GM19099 (cell line): ENCODE measurements around the gene TSTD2.

ENCODE experiments used
- POLR2A ChIP-seq: IDR thresholded peaks from 3 replicates; pipeline ENCODE4 v1.6.1; 2011; ENCODE audit warnings: low read depth; ENCODE audit not compliant: insufficient read length; ENCODE audit errors: extremely low read depth

Gene TSTD2

GRCh38 chr9:97572892-97573365 is 60.2 kb downstream of the TSTD2 start:
- no peak for TF ChIP-seq POLR2A

DNA sequence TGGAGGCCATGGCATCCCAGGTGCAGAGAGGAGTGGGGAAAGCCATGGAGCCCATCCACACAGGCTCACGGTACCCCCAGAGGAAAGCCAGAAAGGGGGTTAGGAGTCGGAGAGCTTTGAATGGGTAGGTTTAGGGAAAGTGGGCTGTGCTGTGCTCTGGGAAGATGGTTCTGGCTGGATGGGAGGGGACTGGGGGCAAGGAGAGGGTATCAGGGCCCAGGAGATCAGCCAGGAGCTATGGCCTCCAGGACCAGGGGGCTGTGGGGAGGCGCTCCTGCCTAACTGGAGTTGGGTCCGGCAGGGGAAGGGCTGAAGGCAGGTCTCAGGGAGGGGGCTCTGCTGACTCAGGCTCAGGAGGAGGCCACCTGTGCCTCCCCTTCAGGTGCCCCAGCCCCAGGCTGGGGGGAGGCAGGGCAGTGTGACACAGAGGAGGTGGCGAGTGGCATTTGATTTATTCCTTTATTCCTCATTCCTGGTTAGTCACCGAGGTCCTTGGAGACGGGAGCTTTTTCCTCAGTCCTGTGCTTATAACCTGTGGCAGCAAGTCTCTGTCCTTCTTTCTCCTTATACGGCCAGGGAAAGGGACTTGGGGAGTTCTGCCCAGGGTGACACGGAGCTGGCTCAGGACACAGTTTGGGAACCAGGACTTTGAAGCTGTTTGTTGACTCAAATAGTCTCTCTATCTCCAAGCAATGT is 60.8 kb downstream of the TSTD2 start:
- no peak for TF ChIP-seq POLR2A

- no peak for TF ChIP-seq POLR2A
These were observed 61.5 kb downstream of the TSTD2 start for GRCh38 chr9:97571664-97572063.

DNA sequence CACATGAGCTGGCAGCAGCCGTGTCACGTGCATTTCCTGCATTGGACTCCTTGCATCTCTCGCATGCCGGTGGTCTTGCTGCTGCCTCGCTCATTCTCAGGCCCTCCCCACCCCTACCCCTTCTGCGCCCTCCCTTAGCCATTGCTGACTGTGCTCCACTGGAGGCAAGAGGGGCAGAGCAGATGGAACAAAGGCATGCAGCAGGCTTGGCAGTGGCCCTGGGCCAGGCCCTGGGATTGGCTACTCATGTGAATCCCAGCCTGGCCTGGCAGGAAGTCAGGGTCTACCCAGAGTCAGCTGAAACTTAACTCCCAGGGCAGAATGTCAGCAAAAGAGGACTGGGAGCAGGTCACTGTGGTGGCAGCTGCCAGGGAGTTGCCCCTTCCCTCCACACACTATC is 62.3 kb downstream of the TSTD2 start:
- TF ChIP-seq POLR2A = no peak

- TF ChIP-seq POLR2A = no peak
These were observed 64.5 kb downstream of the TSTD2 start for GRCh38 chr9:97568461-97569275.

GRCh38 chr9:97567894-97568202 is 65.3 kb downstream of the TSTD2 start:
- no peak for TF ChIP-seq POLR2A

DNA sequence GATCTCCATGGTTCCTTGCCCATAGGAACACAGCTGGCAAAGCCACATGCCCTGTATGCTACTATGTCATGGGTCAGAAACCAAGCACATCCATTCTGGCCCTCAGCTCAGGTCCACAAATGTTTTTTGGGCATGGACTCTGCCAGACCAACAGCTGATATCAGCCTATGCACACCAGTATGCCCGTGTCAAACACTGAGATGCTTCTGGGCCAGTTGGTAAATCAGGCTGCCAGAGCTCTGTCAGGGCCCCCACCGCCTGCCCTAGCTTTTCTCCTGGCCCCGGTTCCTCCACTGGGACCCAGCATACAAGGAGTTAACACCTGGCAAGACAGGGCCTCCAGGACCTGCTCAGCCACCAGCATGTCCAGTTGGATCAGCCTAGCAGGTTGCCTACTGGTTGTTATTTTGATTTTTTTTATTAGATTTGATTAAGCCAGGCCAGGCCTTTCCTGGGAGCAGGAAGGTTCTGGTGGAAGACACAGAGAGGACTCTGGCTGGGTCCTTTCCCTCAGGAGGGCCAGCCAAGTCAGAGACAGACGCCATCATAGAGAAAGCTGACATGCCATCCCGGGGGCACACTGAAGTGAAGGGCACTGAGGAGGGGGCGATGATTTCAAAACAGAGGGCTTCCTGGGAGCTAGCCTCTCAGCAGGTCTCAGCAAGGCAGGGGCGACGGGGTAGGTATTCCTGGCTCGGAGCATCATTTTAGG is 65.8 kb downstream of the TSTD2 start:
- no peak for TF ChIP-seq POLR2A

DNA sequence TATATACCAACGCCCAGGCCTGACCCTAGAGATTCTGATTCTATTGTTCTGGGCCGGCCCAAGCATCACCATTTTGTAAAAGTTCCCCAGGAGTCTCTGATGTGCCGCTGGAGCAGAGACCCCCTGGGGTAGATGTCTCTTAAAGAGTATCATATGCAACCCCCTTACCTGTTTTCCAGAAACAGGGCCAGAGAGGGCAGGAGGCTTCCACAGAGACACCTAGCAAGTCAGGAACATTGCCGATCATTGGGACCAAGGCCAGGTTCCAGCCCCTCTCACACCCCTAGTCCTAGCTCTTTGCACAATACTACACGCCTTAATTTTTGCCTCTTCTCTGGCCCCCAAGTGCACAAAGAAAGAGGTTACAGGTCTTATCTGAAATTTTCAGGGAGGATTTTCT is 67.9 kb downstream of the TSTD2 start:
- TF ChIP-seq POLR2A = no peak

GRCh38 chr9:97564291-97565175 is 68.6 kb downstream of the TSTD2 start:
- no peak for TF ChIP-seq POLR2A

DNA sequence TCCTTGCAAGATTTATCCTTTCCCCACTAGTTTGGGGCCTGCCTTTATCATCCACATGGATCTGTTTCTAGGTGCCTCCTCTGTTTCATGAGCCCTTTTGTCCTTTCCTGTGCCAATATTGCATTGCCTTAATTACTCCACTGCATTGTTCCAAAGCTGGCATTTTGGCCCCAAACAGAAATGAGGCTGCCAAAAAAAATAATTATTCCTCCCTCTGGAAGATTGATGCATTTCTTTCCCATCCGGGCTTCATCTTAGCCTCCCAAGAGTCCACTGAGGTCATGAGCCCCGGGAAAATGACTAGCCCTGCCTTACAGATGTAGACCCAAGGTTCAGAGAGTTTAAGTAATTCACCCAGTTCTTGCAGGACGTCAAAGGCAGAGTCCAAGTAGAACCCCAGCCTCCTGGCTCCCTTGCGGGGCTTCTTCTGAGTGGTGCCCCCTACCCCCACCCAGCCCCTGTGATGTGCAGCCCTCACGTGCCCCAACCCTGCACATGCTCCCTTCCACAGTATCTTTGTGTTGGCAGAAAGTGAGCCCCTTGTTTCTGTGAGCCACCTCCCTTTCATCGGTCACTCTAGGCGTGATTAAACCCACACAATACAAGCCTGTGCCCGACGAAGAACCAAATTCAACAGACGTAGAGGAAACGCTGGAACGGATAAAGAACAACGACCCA is 69.6 kb downstream of the TSTD2 start:
- TF ChIP-seq POLR2A = no peak

DNA sequence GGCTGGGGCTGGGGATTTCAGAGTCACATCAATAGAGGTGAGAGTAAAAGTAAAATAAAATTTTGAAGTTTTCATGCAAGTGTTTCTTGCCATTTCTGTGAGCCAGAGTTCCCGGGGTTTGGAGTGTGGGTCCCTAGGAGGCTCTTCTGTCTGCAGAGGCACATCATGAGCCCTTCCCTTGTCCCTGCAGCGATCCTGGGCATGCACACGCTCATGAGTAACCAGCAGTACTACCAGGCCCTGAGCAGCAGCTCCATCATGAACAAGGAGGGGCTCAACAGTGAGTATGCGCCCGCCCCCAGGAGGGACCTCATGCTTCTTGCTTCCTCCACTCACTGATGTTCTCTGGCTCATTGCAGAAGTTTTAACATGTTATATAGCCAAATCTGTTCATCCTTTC is 70.6 kb downstream of the TSTD2 start:
- no peak for TF ChIP-seq POLR2A

DNA sequence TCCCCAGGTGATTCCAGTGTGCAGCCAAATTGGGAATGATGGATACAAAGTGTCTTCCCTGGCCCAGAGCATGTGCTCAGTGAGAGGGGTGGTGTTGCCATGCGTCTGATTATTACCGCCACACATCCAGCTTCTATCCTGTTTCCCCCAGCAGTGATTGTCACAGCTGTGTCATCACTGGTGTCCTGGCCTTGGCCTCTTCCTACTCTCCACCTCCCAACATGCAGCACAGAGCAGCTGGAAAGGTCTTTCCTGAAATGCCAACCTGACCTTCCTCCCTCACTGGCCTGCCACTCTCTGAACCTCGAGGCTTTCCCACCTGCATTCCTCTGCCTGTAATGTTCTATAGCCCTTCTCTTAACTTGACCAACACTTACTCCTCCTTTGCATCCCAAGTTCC is 71.7 kb downstream of the TSTD2 start:
- TF ChIP-seq POLR2A = no peak

GRCh38 chr9:97560851-97561250 is 72.3 kb downstream of the TSTD2 start:
- TF ChIP-seq POLR2A = no peak

DNA sequence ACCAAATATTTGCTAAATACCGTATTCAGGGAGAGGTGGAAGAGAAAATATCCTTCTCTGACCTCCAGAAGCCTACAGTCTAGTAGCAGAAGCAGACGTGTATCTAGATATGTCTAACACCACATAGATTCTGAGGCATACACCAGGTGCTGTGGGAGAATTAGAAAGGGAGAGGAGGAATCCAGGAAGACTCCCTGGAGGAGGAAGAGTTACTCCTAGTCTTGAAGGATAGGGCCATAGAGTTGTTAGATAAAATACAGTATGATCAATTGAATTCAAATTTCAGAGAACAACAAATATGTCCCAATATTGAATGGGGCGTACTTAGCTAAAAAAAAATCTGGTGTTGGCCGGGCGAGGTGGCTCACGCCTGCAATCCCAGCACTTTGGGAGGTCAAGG is 73.0 kb downstream of the TSTD2 start:
- TF ChIP-seq POLR2A = no peak
